OCI-LY1 (cell line): ENCODE measurements around the gene ZER1.

Experiments used
- H2AFZ ChIP-seq: fragments of 200-600 bp; sonication (generic), shearing (Covaris generic); 2 replicates; pipeline ENCODE4 v1.6.0; 2014; ENCODE audit warnings: antibody characterized with exemption, mild to moderate bottlenecking, low read length
- H3F3A ChIP-seq: fragments of 200-600 bp; sonication (generic), shearing (Covaris generic); 2 replicates; pipeline ENCODE4 v1.6.0; 2014; ENCODE audit warnings: mild to moderate bottlenecking, antibody characterized with exemption, low read length, moderate library complexity; ENCODE audit not compliant: insufficient read depth
- H3K27ac ChIP-seq: fragments of 200-600 bp; sonication (generic); 2 replicates; pipeline ENCODE4 v1.5.1; 2014; ENCODE audit warnings: low read length, mixed run types, mild to moderate bottlenecking, low read depth; ENCODE audit not compliant: poor library complexity, severe bottlenecking
- H3K27me3 ChIP-seq: fragments of 200-600 bp; sonication (generic); 2 replicates; pipeline ENCODE4 v1.6.0; 2014; ENCODE audit warnings: antibody characterized with exemption, mild to moderate bottlenecking, low read length, moderate library complexity; ENCODE audit not compliant: insufficient read depth
- H3K36me3 ChIP-seq: fragments of 200-600 bp; sonication (generic); 2 replicates; pipeline ENCODE4 v1.6.1; 2014; ENCODE audit warnings: mild to moderate bottlenecking, antibody characterized with exemption, low read length, moderate library complexity, mixed read lengths; ENCODE audit not compliant: insufficient read depth
- H3K4me1 ChIP-seq: fragments of 200-600 bp; sonication (generic); 2 replicates; pipeline ENCODE4 v1.5.1; 2014; ENCODE audit warnings: mild to moderate bottlenecking, low read length, moderate library complexity; ENCODE audit not compliant: insufficient read depth, severe bottlenecking
- H3K4me2 ChIP-seq: fragments of 200-600 bp; sonication (generic), shearing (Covaris generic); 2 replicates; pipeline ENCODE4 v1.6.1; 2014; ENCODE audit warnings: low read length
- H3K4me3 ChIP-seq: fragments of 200-600 bp; sonication (generic); 2 replicates; pipeline ENCODE4 v1.5.1; 2014; ENCODE audit warnings: low read length, low read depth, mild to moderate bottlenecking, mixed read lengths; ENCODE audit not compliant: poor library complexity, severe bottlenecking
- H3K79me2 ChIP-seq: fragments of 200-600 bp; shearing (Covaris generic); 2 replicates; pipeline ENCODE4 v1.6.1; 2016; ENCODE audit warnings: mixed run types, low read length, mixed read lengths; ENCODE audit not compliant: insufficient read depth
- H3K9ac ChIP-seq: fragments of 200-600 bp; sonication (generic), shearing (Covaris generic); 2 replicates; pipeline ENCODE4 v1.6.1; 2014; ENCODE audit warnings: mild to moderate bottlenecking, low read length, mixed read lengths
- H3K9me2 ChIP-seq: fragments of 200-600 bp; sonication (generic), shearing (Covaris generic); 2 replicates; pipeline ENCODE4 v1.6.1; 2014; ENCODE audit warnings: low read depth, mild to moderate bottlenecking, low read length, mixed read lengths
- H3K9me3 ChIP-seq: fragments of 200-600 bp; shearing (Covaris generic); 2 replicates; pipeline ENCODE4 v1.6.1; 2014; ENCODE audit warnings: low read length, mixed read lengths
- H4K20me1 ChIP-seq: fragments of 200-600 bp; sonication (generic), shearing (Covaris generic); 2 replicates; pipeline ENCODE4 v1.6.0; 2016; ENCODE audit warnings: mild to moderate bottlenecking, low read length; ENCODE audit not compliant: insufficient read depth
- CTCF ChIP-seq: fragments of 200-600 bp; sonication (generic), shearing (Covaris generic); IDR thresholded peaks from 2 replicates; pipeline ENCODE4 v1.5.1; 2017; ENCODE audit warnings: mild to moderate bottlenecking, antibody characterized with exemption, low read length, moderate library complexity, mixed read lengths
- EZH2 ChIP-seq: fragments of 200-600 bp; sonication (generic), shearing (Covaris generic); IDR thresholded peaks from 2 replicates; pipeline ENCODE4 v1.8.0; 2017; ENCODE audit warnings: borderline replicate concordance, mixed run types, mild to moderate bottlenecking, antibody characterized with exemption, low read length, moderate library complexity, mixed read lengths

The ZER1 gene

GRCh38 chr9:128683340-128684064, 88.2 kb downstream of the ZER1 start:
- Histone ChIP-seq H3K36me3 (0 out of 2 replicates have a peak, but pooled peaks cover 4% of the 10 kb centered on the region), H3K9me2 (no peaks in the 10 kb centered on the region), H4K20me1 (no peaks in the 10 kb centered on the region), H3K4me3 (peak overlapping the region; percentile 90), H3K9ac (peak overlapping the region; percentile 95), H3K4me2 (peak overlapping the region; percentile 89), H2AFZ (no peak overlapping the region), H3F3A (no peaks in the 10 kb centered on the region), H3K4me1 (peaks cover 50% of the 10 kb centered on the region), H3K27ac (peak overlapping the region; percentile 94), H3K9me3 (no peaks in the 10 kb centered on the region), H3K79me2 (peaks cover 31% of the 10 kb centered on the region), H3K27me3 (no peaks in the 10 kb centered on the region)
- TF ChIP-seq CTCF (no peak), EZH2 (no peak)
